H9 (cell line): ENCODE data around the gene OGG1. TPM values are rescaled to one million over a fixed set of nuclear protein-coding genes. Genes with fewer than 3 reads are reported as not detected.

ENCODE experiments used
- DNase-seq: peaks from one replicate; pipeline ENCODE4 v3.0.0-alpha.2; 2017
- H2AFZ ChIP-seq: one replicate; pipeline ENCODE4 v1.6.1; 2013; ENCODE audit warnings: mild to moderate bottlenecking, low read length, control low read depth, moderate library complexity
- H2AK5ac ChIP-seq: 2 replicates; pipeline ENCODE4 v1.6.1; 2013; ENCODE audit warnings: low read length, control low read depth, mixed read lengths; ENCODE audit not compliant: insufficient read length
- H2BK120ac ChIP-seq: one replicate; pipeline ENCODE4 v1.6.1; 2013; ENCODE audit warnings: low read depth, mild to moderate bottlenecking, low read length, control low read depth, inconsistent platforms; ENCODE audit not compliant: poor library complexity, severe bottlenecking
- H2BK12ac ChIP-seq: 2 replicates; pipeline ENCODE4 v1.6.1; 2013; ENCODE audit warnings: low read length, control low read depth, mixed read lengths, low read depth; ENCODE audit not compliant: insufficient read length
- H2BK15ac ChIP-seq: 2 replicates; pipeline ENCODE4 v1.6.1; 2013; ENCODE audit warnings: low read depth, low read length, control low read depth
- H2BK20ac ChIP-seq: one replicate; pipeline ENCODE4 v1.6.1; 2013; ENCODE audit warnings: low read depth, mild to moderate bottlenecking, low read length, control low read depth, inconsistent platforms; ENCODE audit not compliant: poor library complexity, severe bottlenecking
- H2BK5ac ChIP-seq: 2 replicates; pipeline ENCODE4 v1.6.1; 2013; ENCODE audit warnings: low read length, control low read depth, mixed read lengths; ENCODE audit not compliant: insufficient read length
- H3K14ac ChIP-seq: 2 replicates; pipeline ENCODE4 v1.6.1; 2013; ENCODE audit warnings: low read length, control low read depth; ENCODE audit not compliant: insufficient read depth
- H3K18ac ChIP-seq: 2 replicates; pipeline ENCODE4 v1.6.1; 2013; ENCODE audit warnings: low read depth, mild to moderate bottlenecking, mixed read lengths, low read length, control low read depth; ENCODE audit not compliant: insufficient read length
- H3K23ac ChIP-seq: 2 replicates; pipeline ENCODE4 v1.6.1; 2013; ENCODE audit warnings: low read length, control low read depth, mixed read lengths, low read depth; ENCODE audit not compliant: insufficient read length
- H3K23me2 ChIP-seq: 2 replicates; pipeline ENCODE4 v1.6.1; 2013; ENCODE audit warnings: low read depth, mild to moderate bottlenecking, mixed read lengths, low read length, control low read depth; ENCODE audit not compliant: insufficient read length, poor library complexity, severe bottlenecking
- H3K27ac ChIP-seq: 2 replicates; pipeline ENCODE4 v1.5.1; 2013; ENCODE audit warnings: low read length, control low read depth, mixed read lengths, low read depth; ENCODE audit not compliant: insufficient read length
- H3K27me3 ChIP-seq: 2 replicates; pipeline ENCODE4 v1.6.1; 2013; ENCODE audit warnings: low read length, control low read depth, inconsistent platforms; ENCODE audit not compliant: insufficient read depth
- H3K4ac ChIP-seq: 2 replicates; pipeline ENCODE4 v1.6.1; 2013; ENCODE audit warnings: low read depth, mild to moderate bottlenecking, control low read depth, inconsistent platforms, low read length, moderate library complexity
- H3K4me1 ChIP-seq: 2 replicates; pipeline ENCODE4 v1.6.1; 2013; ENCODE audit warnings: low read length, control low read depth, inconsistent platforms; ENCODE audit not compliant: insufficient read depth
- H3K4me2 ChIP-seq: 2 replicates; pipeline ENCODE4 v1.6.1; 2013; ENCODE audit warnings: low read length, control low read depth, mixed read lengths; ENCODE audit not compliant: insufficient read length, insufficient read depth
- H3K56ac ChIP-seq: 2 replicates; pipeline ENCODE4 v1.6.1; 2013; ENCODE audit warnings: low read depth, mild to moderate bottlenecking, mixed read lengths, low read length, control low read depth; ENCODE audit not compliant: insufficient read length
- H3K79me1 ChIP-seq: 2 replicates; pipeline ENCODE4 v1.6.1; 2013; ENCODE audit warnings: low read depth, mild to moderate bottlenecking, moderate library complexity, low read length, control low read depth, inconsistent platforms; ENCODE audit not compliant: insufficient read depth, poor library complexity, severe bottlenecking
- H3K79me2 ChIP-seq: 2 replicates; pipeline ENCODE4 v1.6.1; 2013; ENCODE audit warnings: low read length, control low read depth, inconsistent platforms; ENCODE audit not compliant: insufficient read depth
- H3K9ac ChIP-seq: 2 replicates; pipeline ENCODE4 v1.6.1; 2013; ENCODE audit warnings: low read length, control low read depth, mixed read lengths; ENCODE audit not compliant: insufficient read length; ENCODE audit errors: extremely low read depth
- H3K9me3 ChIP-seq: one replicate; pipeline ENCODE4 v1.6.1; 2013; ENCODE audit warnings: low read depth, low read length, inconsistent platforms; ENCODE audit not compliant: control insufficient read depth
- H3T11ph ChIP-seq: one replicate; pipeline ENCODE4 v1.6.1; 2013; ENCODE audit warnings: mild to moderate bottlenecking, low read length, control low read depth, inconsistent platforms
- H4K20me1 ChIP-seq: one replicate; pipeline ENCODE4 v1.6.1; 2013; ENCODE audit not compliant: control insufficient read depth, insufficient read length, insufficient read depth
- H4K5ac ChIP-seq: 2 replicates; pipeline ENCODE4 v1.6.1; 2013; ENCODE audit warnings: low read depth, mild to moderate bottlenecking, mixed read lengths, low read length, control low read depth; ENCODE audit not compliant: insufficient read length
- H4K8ac ChIP-seq: replicated peaks from 2 replicates; pipeline ENCODE4 v1.6.1; 2013; ENCODE audit warnings: low read length, control low read depth, mixed read lengths, low read depth; ENCODE audit not compliant: insufficient read length
- H4K91ac ChIP-seq: 2 replicates; pipeline ENCODE4 v1.6.1; 2013; ENCODE audit warnings: low read depth, mild to moderate bottlenecking, moderate library complexity, mixed read lengths, low read length, control low read depth; ENCODE audit not compliant: insufficient read length
- H3K27ac Mint-ChIP-seq, 3 experiments: 2 replicates in 2 of 3; 3 replicates in 1 of 3; pipeline ENCODE4 v1.8.0; 2020 to 2021; ENCODE audit warnings: mixed read lengths in 3 of 3, mild to moderate bottlenecking in 1 of 3, moderate library complexity in 1 of 3
- H3K27me3 Mint-ChIP-seq: 2 replicates; pipeline ENCODE4 v1.8.0; 2021; ENCODE audit warnings: low read depth, mild to moderate bottlenecking, moderate library complexity, mixed read lengths
- H3K36me3 Mint-ChIP-seq, 3 experiments: 2 replicates in 2 of 3; 3 replicates in 1 of 3; pipeline ENCODE4 v1.8.0; 2020 to 2021; ENCODE audit warnings: low read depth in 3 of 3, mixed read lengths in 3 of 3; ENCODE audit not compliant: insufficient read depth in 1 of 3
- H3K4me1 Mint-ChIP-seq, 2 experiments: 2 replicates each; pipeline ENCODE4 v1.8.0; 2020; ENCODE audit warnings: mixed read lengths in 2 of 2
- H3K4me3 Mint-ChIP-seq, 2 experiments: 2 replicates in 1 of 2; 3 replicates in 1 of 2; pipeline ENCODE4 v1.8.0; 2020 to 2021; ENCODE audit warnings: mild to moderate bottlenecking in 2 of 2, mixed read lengths in 2 of 2, moderate library complexity in 1 of 2
- H3K9me3 Mint-ChIP-seq, 2 experiments: 2 replicates in 1 of 2; 3 replicates in 1 of 2; pipeline ENCODE4 v1.8.0; 2020; ENCODE audit warnings: mild to moderate bottlenecking in 2 of 2, mixed read lengths in 2 of 2, moderate library complexity in 1 of 2
- CTCF ChIP-seq: fragments of 200-600 bp; sonication (generic); conservative IDR thresholded peaks from 3 replicates; pipeline ENCODE4 v1.8.0; 2021; ENCODE audit warnings: antibody characterized with exemption, mild to moderate bottlenecking
- WGBS: extraction: QIAGEN DNeasy Blood & Tissue Kit; methylation state at CpG from one replicate; pipeline ENCODE4 v1.1.7; 2013; ENCODE audit warnings: missing lambda C conversion rate, low lambda C conversion rate, mixed read lengths; ENCODE audit not compliant: insufficient read length; ENCODE audit errors: extremely low coverage; 5-methylcytosine and 5-hydroxymethylcytosine counted together
- total RNA-seq: library from RNA; stranded (reverse); gene quantifications from 2 replicates; pipeline ENCODE4 v1.2.1, GENCODE V29; 2021

OGG1 gene
- total RNA-seq, 1 experiment from 2014 or later: 43.4 TPM

GRCh38 chr3:9729419-9729818 lies 20.3 kb upstream of the OGG1 start:
- no peak overlapping the region for H3K9ac ChIP-seq
- TF ChIP-seq CTCF: no peak
- H3K4me2 ChIP-seq: no peak overlapping the region
- Mint-ChIP-seq H3K36me3 (peaks cover 2 to 13% (median 8%) of the 10 kb centered on the region in 3 experiments; a peak in 5 of 7 replicates), H3K27ac (no peak overlapping the region), H3K4me3 (no peak overlapping the region), H3K9me3 (no peaks in the 10 kb centered on the region; a peak in 1 of 5 replicates), H3K27me3 (no peaks in the 10 kb centered on the region), H3K4me1 (peaks cover 25 to 33% of the 10 kb centered on the region in 2 experiments)
- H3K79me2 ChIP-seq: peaks cover 13% of the 10 kb centered on the region; the same call in 1 of the 2 replicates
- WGBS: no CpG with 5 or more reads among the region's 10 CpGs
- H3K79me1 ChIP-seq: peaks cover 4% of the 10 kb centered on the region
- H2BK120ac ChIP-seq: no peak overlapping the region
- H3K4ac ChIP-seq: no peak overlapping the region
- H3K9me3 ChIP-seq: no peaks in the 10 kb centered on the region
- no peaks in the 10 kb centered on the region for H3K27me3 ChIP-seq
- H3K18ac ChIP-seq: no peak overlapping the region
- no peak overlapping the region for H4K5ac ChIP-seq
- H3K23ac ChIP-seq: no peak overlapping the region
- peaks cover 2% of the 10 kb centered on the region for H4K20me1 ChIP-seq
- H2BK20ac ChIP-seq: no peak overlapping the region
- peaks cover 14% of the 10 kb centered on the region for H3K23me2 ChIP-seq
- H4K8ac ChIP-seq: no peak overlapping the region
- no peak overlapping the region for H2AK5ac ChIP-seq
- no peak overlapping the region for H3K56ac ChIP-seq
- no peak overlapping the region for H3T11ph ChIP-seq
- H2BK5ac ChIP-seq: no peak overlapping the region
- H4K91ac ChIP-seq: no peak overlapping the region
- H3K27ac ChIP-seq: no peak overlapping the region
- DNase-seq: no peak
- no peak overlapping the region for H2AFZ ChIP-seq
- no peak overlapping the region for H3K14ac ChIP-seq
- no peak overlapping the region for H2BK12ac ChIP-seq
- H2BK15ac ChIP-seq: no peak overlapping the region
- no peaks in the 10 kb centered on the region for H3K4me1 ChIP-seq
